Measurements from ENCODE around the gene HES5.
"Not testable (repeated sequence)": the region's sequence is repeated elsewhere in the genome, so short reads cannot be mapped to it uniquely, and the experiment has no call there.

HES5 gene

GRCh38 chr1:2529784-2530512 lies at the start of gene HES5:
Gene HES5 (minus strand): TSS chr1:2530263. CDS start chr1:2530164, 99 bp downstream.
- DNase-seq: no peak

DNA sequence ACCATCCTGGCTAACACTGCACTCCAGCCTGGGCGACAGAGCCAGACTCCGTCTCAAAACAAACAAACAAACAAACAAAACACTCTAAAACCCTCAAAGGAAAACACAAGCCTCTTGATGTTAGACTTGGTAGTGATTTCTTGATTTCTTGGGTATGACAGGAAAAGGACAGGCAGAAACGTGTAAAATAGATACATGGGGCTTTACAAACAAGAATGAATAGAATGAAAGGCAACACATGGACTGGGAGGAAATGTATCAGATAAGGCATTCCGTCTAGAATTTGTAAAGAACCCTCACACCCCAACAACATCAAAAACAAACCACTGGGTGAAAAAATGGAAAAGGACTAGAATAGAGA lies 48.7 kb upstream of the HES5 start:
- no peak for DNase-seq

DNA sequence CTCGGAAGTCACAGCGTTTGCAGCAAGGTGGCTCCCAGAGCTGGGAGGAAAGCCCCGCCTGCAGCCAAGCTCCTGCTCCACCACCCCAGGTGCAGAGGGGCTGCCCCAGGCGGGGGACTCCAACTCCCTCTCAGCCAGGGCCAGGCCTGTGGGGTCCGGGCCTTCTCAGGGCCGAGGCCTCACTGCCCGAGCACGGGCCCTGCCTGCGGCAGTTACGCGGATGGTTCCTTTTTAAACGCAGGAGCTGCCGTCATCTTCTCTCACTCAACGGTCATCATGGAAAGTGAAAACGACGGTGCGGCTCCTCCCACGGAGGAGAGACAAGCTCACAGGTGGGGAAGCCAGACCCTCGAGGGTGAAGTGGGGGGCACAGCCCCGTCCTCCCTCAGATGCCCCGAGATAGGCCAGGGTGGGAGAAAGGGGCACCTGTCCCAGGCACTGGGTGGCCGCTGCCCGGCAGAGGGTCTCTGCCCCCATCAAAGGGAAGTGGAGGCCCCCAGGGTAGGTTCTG lies 47.6 kb upstream of the HES5 start:
- DNase-seq: not testable (repeated sequence)

DNA sequence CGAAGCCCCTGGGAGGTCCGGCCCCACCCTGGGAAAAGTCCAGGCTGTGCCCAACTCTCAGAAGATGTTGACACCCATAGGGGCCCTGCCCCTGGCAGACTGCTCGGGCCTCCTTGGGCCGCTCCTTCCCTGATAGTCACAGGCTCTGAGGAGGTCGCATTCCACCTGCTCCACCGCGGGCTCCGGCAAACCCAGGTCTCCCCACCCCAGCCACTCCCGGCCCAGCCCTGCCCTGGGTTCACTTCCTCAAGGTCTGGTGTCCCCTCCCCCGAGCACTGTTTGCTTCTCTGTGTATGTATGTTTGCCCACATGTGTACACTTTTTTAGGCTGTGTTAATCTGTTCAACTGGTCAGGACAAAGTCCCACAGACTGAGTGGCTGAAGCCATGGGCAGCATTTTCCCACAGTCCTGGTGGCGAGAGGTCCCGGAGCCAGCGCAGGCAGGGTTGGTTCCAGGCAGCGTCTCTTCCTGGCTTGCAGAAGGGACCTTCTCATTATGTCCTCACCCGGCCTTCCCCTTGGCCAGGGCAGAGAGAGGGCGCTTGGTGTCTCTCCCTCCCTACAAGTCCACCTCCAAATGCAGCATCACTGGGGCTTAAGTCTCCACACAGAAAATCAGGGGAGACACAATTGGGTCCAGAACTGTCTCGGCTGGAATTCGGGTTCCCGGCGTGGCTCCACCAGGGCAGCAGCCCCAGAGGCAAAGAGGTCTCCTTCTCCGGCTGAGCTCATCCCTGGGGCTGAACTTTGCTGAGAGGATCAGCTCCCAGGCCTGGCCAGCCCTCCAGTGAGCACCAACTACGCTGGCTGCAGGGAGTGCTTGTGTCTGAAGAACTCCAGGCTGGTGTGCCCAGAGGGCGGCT lies 46.0 kb upstream of the HES5 start:
- DNase-seq: no peak

- DNase-seq: no peak
Observed at GRCh38 chr1:2574350-2574749, 44.3 kb upstream of the HES5 start.

DNA sequence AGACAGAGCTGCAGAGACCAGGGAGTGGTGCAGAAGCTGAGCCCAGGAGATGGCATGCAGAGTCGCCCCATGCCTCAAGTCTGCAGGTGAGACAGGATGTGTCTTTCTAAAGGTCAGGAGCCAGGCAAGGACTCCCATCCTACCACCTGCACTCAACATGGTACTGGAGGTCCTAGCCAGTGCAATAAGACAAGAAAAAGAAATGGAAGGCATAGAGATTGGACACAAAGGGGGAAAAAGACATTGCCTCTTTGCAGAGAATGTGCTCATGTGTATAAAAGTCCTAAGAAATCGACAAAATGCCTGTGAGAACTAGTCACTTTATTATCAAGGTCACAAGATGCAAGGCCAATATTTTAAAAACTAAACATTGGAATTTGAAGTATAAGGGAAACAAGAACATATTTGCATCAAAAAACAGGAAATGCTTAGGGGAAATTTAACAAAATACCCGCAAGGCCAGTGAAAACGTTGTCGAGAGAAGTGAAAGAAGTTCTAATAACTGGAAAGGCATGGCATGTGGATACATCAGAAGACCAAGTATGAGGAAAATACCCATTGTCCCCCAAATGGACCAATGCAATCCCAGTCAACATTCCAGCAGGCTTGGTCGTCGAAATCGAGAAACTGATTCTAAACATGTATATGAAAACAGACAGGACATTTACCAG lies 43.3 kb upstream of the HES5 start:
- DNase-seq: no peak

- no peak for DNase-seq
Observed at GRCh38 chr1:2571348-2571747, 41.3 kb upstream of the HES5 start.

- DNase-seq: no peak
Observed at GRCh38 chr1:2570332-2570731, 40.3 kb upstream of the HES5 start.

DNA sequence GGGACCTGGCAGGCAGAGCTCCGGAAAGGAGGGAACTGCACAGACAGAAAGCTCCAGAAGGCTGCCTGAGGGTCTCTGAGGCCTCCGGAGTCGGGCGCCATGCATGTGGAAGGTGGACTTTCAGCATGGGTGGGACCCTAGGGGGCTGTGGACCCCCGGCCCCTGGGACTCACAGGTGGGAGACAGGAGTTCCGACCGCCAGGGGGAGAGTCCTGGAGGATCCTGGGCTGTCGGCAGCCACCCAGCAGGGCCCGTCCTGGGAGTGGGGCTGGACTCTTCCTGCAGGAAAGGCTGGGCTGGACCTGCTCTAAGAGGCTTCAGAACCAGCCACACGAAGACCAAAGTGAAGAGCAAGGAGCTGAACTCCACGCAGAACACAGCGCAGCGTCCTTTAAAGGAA lies 39.6 kb upstream of the HES5 start:
- DNase-seq: not testable (repeated sequence)

GRCh38 chr1:2569060-2569459 lies 39.0 kb upstream of the HES5 start:
- no peak for DNase-seq

DNA sequence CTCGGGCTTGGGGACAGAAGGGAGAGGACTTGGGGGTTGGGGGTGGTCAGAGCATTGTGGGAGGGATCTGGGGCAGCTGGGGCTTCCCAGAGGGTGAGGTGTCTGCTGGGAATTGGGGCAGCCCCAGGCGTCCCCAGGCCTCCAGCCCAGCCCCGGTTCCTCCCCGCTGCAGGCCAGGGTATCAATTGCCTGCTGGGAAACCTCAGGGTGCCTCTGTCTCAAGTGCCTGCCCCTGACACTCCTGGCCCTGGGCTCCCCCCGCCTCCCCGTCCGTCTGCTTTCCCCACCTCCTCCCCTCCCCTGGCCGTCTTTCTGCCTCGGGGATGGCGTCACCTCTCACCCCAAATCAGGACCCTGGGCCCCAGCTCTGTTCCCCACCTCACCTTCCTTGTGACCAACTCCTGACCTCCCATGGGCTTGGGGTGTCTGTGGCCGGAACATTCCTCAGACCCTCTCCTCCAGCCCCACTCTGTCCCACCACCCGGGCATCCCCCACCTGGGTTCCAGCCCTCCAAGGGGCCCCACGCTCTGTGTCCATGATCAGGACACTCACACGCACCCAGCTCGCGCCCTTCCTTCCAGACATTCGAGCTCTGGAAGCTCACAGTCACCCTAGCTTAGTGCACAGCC lies 38.2 kb upstream of the HES5 start:
- DNase-seq: not testable (repeated sequence)

DNA sequence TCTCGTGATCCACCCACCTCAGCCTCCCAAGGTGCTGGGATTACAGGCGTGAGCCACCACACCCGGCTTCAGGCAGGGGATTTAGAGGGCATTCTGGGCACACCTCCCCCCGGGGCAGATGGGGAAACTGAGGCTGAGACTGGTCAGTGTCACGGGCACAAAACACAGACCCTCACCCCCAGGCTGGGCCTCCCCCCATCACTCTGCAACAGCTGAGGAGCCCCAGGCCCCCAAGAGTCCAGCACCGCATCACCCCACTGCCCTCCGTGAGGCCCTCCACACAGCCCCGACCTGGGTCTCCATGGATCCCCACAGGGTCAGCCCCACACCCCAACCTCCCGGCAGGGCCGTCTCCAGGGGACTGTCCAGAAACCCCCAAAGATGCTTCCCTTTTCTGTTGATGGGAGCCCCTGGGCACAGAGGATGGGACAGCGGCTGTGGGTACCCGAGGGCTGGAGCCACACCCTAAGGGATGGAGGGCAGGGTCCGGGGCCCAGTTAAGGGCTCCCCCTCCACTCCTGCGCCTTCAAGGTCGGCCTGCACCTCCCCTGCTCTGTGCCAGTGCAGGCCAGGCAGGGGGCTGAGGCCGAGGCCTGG lies 37.1 kb upstream of the HES5 start:
- DNase-seq: no peak

DNA sequence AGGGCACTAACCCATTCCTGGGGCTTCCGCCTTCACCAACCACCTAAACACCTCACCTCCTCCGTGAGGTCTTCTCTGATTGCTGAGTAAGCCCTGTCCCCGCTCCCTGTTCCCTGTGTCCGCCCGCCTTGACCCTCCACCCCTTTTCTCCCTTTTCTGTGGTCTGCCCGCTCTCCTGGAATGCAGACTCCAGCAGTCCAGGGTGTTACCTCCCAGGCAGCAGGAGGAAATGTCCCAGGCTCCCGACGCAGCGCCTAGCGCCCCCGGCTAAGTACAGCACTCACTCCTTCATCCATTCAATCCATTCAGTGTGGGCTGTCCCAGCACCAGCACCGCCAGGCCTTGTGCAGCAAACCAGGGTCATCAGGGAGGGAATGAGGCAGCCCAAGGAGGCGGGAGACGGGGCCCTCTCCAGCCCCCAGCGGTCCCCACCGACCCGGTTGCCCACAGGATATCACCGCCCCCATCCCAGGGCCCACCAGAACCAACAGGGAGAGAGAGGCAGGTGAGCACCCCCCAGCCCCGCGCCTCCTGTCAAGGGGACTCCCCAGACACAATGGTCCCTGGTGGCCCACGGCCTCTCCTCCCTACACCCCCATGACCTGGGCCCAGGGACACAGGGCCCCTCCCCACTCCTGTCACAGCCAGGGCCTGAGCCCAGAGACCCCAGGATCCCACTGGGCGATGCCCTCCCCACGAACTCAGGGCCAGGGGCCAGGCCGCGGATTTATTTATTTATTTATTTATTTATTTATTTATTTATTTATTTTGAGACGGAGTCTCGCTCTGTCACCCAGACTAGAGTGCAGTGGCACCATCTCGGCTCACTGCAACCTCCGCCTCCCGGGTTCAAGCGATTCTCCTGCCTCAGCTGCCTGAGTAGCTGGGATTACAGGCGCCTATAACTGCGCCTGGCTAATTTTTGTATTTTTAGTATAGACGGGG lies 36.3 kb upstream of the HES5 start:
- no peak for DNase-seq

DNA sequence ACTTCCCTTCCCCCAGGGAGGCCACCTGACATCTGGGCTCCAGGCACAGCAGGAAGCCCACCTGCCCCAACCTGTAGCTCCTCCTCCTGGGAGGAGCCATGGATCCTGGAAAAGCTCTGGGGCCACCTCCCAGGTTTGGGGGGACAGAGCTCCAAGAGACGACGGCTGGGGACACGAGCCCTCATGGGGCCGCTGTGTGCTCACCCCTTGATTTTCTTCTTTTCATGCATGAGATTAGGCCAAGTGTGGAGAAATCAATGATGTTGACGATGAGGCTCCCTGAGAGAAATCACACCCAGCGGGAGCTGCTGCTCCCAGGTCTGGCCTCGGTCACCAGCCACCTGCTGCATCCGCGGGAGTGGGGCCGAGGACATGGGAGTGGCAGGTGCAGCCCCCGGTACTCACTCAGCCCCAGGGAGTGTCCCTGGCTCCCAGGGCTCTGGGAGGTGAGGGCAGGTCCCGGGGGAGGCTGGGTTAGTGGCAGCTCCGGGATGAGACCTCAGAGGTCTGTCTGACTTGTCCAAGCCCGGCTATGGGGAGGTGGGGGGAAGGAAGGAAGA lies 34.8 kb upstream of the HES5 start:
- DNase-seq: no peak

GRCh38 chr1:2564006-2564814 lies 34.1 kb upstream of the HES5 start:
- no peak for DNase-seq

- DNase-seq: no peak
Observed at GRCh38 chr1:2563205-2563604, 33.1 kb upstream of the HES5 start.

DNA sequence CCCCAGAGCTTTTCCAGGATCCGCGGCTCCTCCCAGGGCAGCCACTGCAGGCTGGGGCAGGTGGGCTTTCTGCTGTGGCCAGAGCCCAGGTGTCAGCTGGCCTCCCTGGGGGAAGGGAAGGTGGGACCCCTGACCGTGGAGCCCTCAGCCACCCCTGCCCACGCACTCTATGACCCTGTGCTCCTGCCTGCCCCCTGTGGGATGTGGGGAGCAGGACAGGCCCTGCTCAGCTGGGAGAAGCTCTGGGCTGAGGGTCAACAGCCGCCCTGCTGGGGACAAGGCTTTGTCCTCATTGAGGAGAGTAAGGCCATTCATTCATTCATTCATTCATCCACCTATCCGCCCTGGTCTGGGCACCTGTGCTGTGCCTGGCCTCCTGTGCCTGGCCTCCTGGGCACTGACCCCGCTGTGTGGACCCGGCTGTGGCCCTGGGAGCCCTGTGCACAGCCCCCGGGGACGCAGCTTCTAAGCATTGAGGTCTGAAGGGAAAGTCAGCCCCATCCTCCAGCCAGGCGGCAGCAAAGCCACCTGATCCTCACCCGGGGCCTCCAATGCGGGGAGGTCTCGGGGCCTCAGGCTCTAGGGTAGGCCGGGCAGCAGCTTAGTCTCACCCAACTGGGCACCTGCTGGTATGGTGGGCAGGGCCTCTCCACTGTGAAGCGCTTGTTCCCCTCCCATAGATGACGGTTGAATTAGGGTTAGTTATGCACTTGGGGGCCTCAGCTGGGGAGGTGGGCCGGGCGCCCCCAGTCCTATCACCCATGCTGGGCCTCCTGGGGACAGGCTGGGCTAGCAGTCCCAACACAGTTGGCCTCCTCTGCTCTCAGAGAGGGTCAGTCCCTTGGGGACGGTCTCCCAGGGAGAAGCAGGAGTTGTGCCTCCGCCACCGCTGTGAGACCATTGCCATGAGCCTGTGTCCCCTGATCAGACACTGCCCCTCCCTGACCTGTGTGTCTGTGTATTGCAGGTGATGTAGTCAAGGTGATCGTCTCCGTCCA lies 32.1 kb upstream of the HES5 start:
- no peak for DNase-seq

DNA sequence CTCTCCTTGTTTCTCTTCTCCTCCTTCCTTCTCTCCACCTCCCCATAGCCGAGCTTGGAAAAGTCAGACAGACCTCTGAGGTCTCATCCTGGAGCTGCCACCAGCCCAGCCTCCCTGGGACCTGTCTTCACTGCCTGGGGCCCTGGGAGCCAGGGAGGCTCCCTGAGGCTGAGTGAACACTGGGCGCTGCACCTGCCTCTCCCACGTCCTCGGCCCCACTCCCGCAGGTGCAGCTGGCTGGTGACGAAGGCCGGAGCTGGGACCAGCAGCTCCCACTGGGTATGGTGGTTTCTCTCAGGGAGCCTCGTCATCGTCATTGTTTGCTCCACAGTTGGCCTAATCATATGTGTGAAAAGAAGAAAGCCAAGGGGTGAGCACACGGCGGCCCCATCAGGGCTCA lies 31.4 kb upstream of the HES5 start:
- DNase-seq: no peak
